ENCODE data around the gene PCIF1.
"Not testable (repeated sequence)": the region's sequence is repeated elsewhere in the genome, so short reads cannot be mapped to it uniquely, and the experiment has no call there.

PCIF1 gene

GRCh38 chr20:45934586-45935415, at the start of gene PCIF1:
Gene PCIF1 (plus strand): TSS chr20:45934683. CDS start chr20:45939000, 4,317 bp downstream.
- DNase-seq = peak; percentile 98

- no peak for DNase-seq
Measured at GRCh38 chr20:45886590-45887345, 47.7 kb upstream of the PCIF1 start.

- DNase-seq = no peak
Measured at GRCh38 chr20:45887346-45887715, 47.2 kb upstream of the PCIF1 start, which contains the start of gene SPATA25. Gene SPATA25 (minus strand): TSS chr20:45887622. CDS start chr20:45887590, 32 bp downstream.

- no peak for DNase-seq
Measured at GRCh38 chr20:45888681-45889080, 45.8 kb upstream of the PCIF1 start.

- DNase-seq = peak; percentile 92
Measured at GRCh38 chr20:45890077-45890984, 44.2 kb upstream of the PCIF1 start.

GRCh38 chr20:45890985-45891983, 43.2 kb upstream of the PCIF1 start, which contains the start of the genes CTSA and NEURL2:
Gene CTSA (plus strand): TSS chr20:45891335. CDS start chr20:45891569, 234 bp downstream.
Gene NEURL2 (minus strand): TSS chr20:45891208. CDS start chr20:45890991, 217 bp downstream.
- DNase-seq = peak; percentile 94

- DNase-seq = no peak
Measured at GRCh38 chr20:45892049-45892825, 42.2 kb upstream of the PCIF1 start.

GRCh38 chr20:45892828-45893500, 41.5 kb upstream of the PCIF1 start:
- DNase-seq = no peak

GRCh38 chr20:45893831-45894230, 40.7 kb upstream of the PCIF1 start:
- no peak for DNase-seq

GRCh38 chr20:45894797-45895196, 39.7 kb upstream of the PCIF1 start:
- DNase-seq = no peak

- no peak for DNase-seq
Measured at GRCh38 chr20:45896641-45897161, 37.8 kb upstream of the PCIF1 start.

GRCh38 chr20:45897289-45897688, 37.2 kb upstream of the PCIF1 start:
- no peak for DNase-seq

GRCh38 chr20:45897692-45898091, 36.8 kb upstream of the PCIF1 start:
- no peak for DNase-seq

GRCh38 chr20:45898285-45898684, 36.2 kb upstream of the PCIF1 start:
- DNase-seq = no peak

GRCh38 chr20:45899046-45899835, 35.2 kb upstream of the PCIF1 start:
- DNase-seq = no peak

- not testable (repeated sequence) for DNase-seq
Measured at GRCh38 chr20:45901332-45901731, 33.2 kb upstream of the PCIF1 start.

GRCh38 chr20:45902199-45902701, 32.2 kb upstream of the PCIF1 start:
- no peak for DNase-seq
